ENCODE data around the gene SLC28A3. TPM values are rescaled to one million over a fixed set of nuclear protein-coding genes. Genes with fewer than 3 reads are reported as not detected.

SLC28A3 gene
- total and polyA plus RNA-seq, 2 of the 8 experiments (the other 6 are each of a cell fraction or from before 2014, with no cell fraction given): 0.02 TPM; not detected in 1

DNA sequence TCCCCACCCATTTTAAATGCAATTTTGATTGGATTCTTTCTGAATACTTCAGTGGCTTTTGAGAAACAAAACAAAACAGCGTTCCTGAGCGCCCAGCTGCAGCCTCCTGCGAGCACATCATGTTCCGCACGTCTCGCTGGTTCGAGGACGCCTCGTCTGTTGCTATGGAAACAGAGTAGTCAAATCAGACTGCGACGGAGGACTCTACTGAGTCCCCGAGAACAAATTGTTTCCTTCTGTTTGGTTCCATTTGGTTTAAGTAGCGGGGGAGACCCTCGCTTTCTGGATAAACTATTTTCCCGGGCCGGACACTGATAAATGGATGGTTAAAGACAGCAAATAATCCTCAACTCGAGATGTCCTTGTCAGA is 69.0 kb downstream of the SLC28A3 start (continued):
- TF ChIP-seq, protein P1, sequence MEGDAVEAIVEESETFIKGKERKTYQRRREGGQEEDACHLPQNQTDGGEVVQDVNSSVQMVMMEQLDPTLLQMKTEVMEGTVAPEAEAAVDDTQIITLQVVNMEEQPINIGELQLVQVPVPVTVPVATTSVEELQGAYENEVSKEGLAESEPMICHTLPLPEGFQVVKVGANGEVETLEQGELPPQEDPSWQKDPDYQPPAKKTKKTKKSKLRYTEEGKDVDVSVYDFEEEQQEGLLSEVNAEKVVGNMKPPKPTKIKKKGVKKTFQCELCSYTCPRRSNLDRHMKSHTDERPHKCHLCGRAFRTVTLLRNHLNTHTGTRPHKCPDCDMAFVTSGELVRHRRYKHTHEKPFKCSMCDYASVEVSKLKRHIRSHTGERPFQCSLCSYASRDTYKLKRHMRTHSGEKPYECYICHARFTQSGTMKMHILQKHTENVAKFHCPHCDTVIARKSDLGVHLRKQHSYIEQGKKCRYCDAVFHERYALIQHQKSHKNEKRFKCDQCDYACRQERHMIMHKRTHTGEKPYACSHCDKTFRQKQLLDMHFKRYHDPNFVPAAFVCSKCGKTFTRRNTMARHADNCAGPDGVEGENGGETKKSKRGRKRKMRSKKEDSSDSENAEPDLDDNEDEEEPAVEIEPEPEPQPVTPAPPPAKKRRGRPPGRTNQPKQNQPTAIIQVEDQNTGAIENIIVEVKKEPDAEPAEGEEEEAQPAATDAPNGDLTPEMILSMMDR (IDR thresholded peaks at IDR 0.05; ENCODE audit: control extremely low read depth in 1 of 3, insufficient read depth in 1 of 3, low read depth in 1 of 3, low read length in 3 of 3): no peak
- TF ChIP-seq TBP (IDR thresholded peaks at IDR 0.05; ENCODE audit: low read depth, low read length) (no peak), CEBPB (IDR thresholded peaks at IDR 0.05; ENCODE audit: low read depth, low read length) (no peak), GABPA (IDR thresholded peaks at IDR 0.05; ENCODE audit: borderline replicate concordance, insufficient read depth, low read length) (no peak), KDM4A (IDR thresholded peaks at IDR 0.05; ENCODE audit: low read depth, low read length, severe bottlenecking) (no peak), YY1 (IDR thresholded peaks at IDR 0.05; ENCODE audit: low read depth, low read length) (no peak)
- TF ChIP-seq, protein P2, sequence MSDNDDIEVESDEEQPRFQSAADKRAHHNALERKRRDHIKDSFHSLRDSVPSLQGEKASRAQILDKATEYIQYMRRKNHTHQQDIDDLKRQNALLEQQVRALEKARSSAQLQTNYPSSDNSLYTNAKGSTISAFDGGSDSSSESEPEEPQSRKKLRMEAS (IDR thresholded peaks at IDR 0.05): no peak
